Smooth muscle cell (in vitro differentiated cells): Measurements from ENCODE around the gene ASXL1. TPM values are rescaled to one million over a fixed set of nuclear protein-coding genes. Genes with fewer than 3 reads are reported as not detected.

Source experiments
- DNase-seq: peaks from one replicate; lab custom pipeline; 2025; ENCODE audit not compliant: unreplicated experiment; lab: John Stamatoyannopoulos, UW
- H2AFZ ChIP-seq: fragments of 200-600 bp; sonication (generic); 2 replicates; pipeline ENCODE4 v1.6.0; 2016; ENCODE audit warnings: antibody characterized with exemption, low read depth, mild to moderate bottlenecking
- H3F3A ChIP-seq: fragments of 200-600 bp; sonication (generic); 2 replicates; pipeline ENCODE4 v1.6.0; 2017; ENCODE audit warnings: antibody characterized with exemption, low read depth
- H3K27ac ChIP-seq: fragments of 200-600 bp; sonication (generic); 2 replicates; pipeline ENCODE4 v1.5.1; 2016; ENCODE audit warnings: low read depth, mild to moderate bottlenecking
- H3K27me3 ChIP-seq: fragments of 200-600 bp; sonication (generic); 2 replicates; pipeline ENCODE4 v1.6.1; 2016; ENCODE audit warnings: low read depth, mild to moderate bottlenecking
- H3K36me3 ChIP-seq: fragments of 200-600 bp; sonication (generic); 2 replicates; pipeline ENCODE4 v1.5.1; 2016; ENCODE audit warnings: low read depth
- H3K4me1 ChIP-seq: fragments of 200-600 bp; sonication (generic); 2 replicates; pipeline ENCODE4 v1.5.1; 2016; ENCODE audit warnings: low read depth
- H3K4me2 ChIP-seq: fragments of 200-600 bp; sonication (generic); 2 replicates; pipeline ENCODE4 v1.6.0; 2016; ENCODE audit warnings: mild to moderate bottlenecking
- H3K4me3 ChIP-seq: fragments of 200-600 bp; sonication (generic); 2 replicates; pipeline ENCODE4 v1.5.1; 2016; ENCODE audit warnings: mild to moderate bottlenecking
- H3K79me2 ChIP-seq: fragments of 200-600 bp; sonication (generic); 2 replicates; pipeline ENCODE4 v1.6.0; 2016; ENCODE audit warnings: low read depth, mild to moderate bottlenecking
- H3K9ac ChIP-seq: fragments of 200-600 bp; sonication (generic); 2 replicates; pipeline ENCODE4 v1.6.0; 2016; ENCODE audit warnings: low read depth
- H3K9me3 ChIP-seq: fragments of 200-600 bp; sonication (generic); replicated peaks from 2 replicates; pipeline ENCODE4 v1.5.1; 2016; ENCODE audit warnings: low read depth
- H4K20me1 ChIP-seq: fragments of 200-600 bp; sonication (generic); 2 replicates; pipeline ENCODE4 v1.6.0; 2016; ENCODE audit warnings: low read depth
- CTCF ChIP-seq: fragments of 200-600 bp; sonication (generic); IDR thresholded peaks from 2 replicates; pipeline ENCODE4 v1.5.1; 2017; ENCODE audit warnings: borderline replicate concordance, mild to moderate bottlenecking, antibody characterized with exemption; ENCODE audit not compliant: insufficient read depth, poor library complexity, severe bottlenecking
- WGBS: methylation state at CpG from one replicate; pipeline ENCODE4 v1.1.7; 2016; ENCODE audit warnings: low lambda C conversion rate; 5-methylcytosine and 5-hydroxymethylcytosine counted together
- polyA plus RNA-seq: library from polyadenylated mRNA; unstranded; fragments of >200 nt; fragmentation: Nextera tagmentation; extraction: Ambion mirVana; gene quantifications from 2 replicates; pipeline ENCODE4 v1.2.1, GENCODE V29; 2016
- total RNA-seq: library from RNA; depleted of rRNA; stranded (reverse); fragments of >200 nt; gene quantifications from 2 replicates; pipeline ENCODE4 v1.2.3, GENCODE V29; 2014

Gene ASXL1
- total and polyA plus RNA-seq, 2 experiments from 2014 or later: 46.5 to 62.1 TPM

- peak overlapping the region; percentile 90 for H3K4me2 ChIP-seq
- H3K27ac ChIP-seq: peak overlapping the region; percentile 98
- peaks cover 47% of the 10 kb centered on the region for H4K20me1 ChIP-seq
- H3K9me3 ChIP-seq: no peaks in the 10 kb centered on the region
- peak overlapping the region; percentile 96 for H3K4me3 ChIP-seq
- peak; percentile 68 for DNase-seq
- 0% methylated on average over 20 of the region's 35 CpGs for WGBS
- H3K9ac ChIP-seq: peak overlapping the region; percentile 92
- H3K79me2 ChIP-seq: peaks cover 50% of the 10 kb centered on the region
- TF ChIP-seq CTCF: no peak
- H3F3A ChIP-seq: peaks cover 53% of the 10 kb centered on the region
- H2AFZ ChIP-seq: no peak overlapping the region
- no peaks in the 10 kb centered on the region for H3K27me3 ChIP-seq
- H3K36me3 ChIP-seq: no peaks in the 10 kb centered on the region
- H3K4me1 ChIP-seq: peaks cover 11% of the 10 kb centered on the region
Observed at GRCh38 chr20:32358632-32358882, 426 bp downstream of the ASXL1 start.

DNA sequence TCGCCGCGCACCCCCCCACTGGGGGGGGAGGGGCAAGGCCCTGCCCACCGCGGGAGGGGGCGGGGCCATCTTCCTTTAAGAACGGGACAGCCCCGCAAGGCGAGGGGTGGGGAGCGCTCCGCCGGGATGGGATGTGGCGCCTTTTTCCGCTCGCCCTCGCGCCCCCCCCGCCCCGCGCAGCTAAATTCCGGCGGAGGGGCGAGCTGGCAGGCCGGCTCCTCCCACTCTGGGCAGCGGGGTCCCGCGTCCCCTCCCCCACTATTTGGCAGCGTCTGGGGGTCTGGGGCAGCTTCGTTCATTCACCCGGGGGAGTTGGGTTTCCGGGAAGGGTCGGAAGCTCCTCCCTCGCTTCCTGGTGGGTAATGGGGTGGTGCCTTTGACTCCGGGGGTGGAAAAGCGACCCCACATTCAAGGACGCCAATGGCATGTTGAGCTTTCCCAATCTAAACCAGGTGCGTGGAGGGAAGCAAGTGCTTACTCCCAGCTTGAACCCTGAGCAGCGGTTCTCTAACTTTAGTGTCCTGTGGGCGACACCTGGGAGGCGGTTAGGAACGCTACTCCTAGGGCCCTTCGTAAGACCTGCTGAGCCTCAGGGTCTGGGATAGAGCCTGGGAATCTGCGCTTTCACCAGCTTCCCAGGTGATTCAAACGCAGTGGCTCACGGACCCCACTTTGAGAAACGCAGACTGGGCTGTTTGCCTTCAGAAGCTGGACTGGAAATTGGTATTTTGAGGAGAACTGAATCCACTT is 927 bp downstream of the ASXL1 start:
- Histone ChIP-seq H3K79me2 (peaks cover 55% of the 10 kb centered on the region), H3K9ac (peak overlapping the region; percentile 92), H4K20me1 (peaks cover 52% of the 10 kb centered on the region), H2AFZ (no peak overlapping the region), H3K27ac (peak overlapping the region; percentile 98), H3F3A (peaks cover 50% of the 10 kb centered on the region), H3K4me1 (peaks cover 11% of the 10 kb centered on the region), H3K4me2 (peak overlapping the region; percentile 90), H3K36me3 (no peaks in the 10 kb centered on the region), H3K9me3 (no peaks in the 10 kb centered on the region), H3K4me3 (peak overlapping the region; percentile 96), H3K27me3 (no peaks in the 10 kb centered on the region)
- TF ChIP-seq CTCF: no peak
- DNase-seq: peak; percentile 68
- WGBS: 2% methylated on average over 43 of the region's 46 CpGs

- peak overlapping the region; percentile 98 for H3K27ac ChIP-seq
- peaks cover 62% of the 10 kb centered on the region for H3K79me2 ChIP-seq
- H3K27me3 ChIP-seq: no peaks in the 10 kb centered on the region
- no peaks in the 10 kb centered on the region for H3K36me3 ChIP-seq
- peaks cover 59% of the 10 kb centered on the region for H4K20me1 ChIP-seq
- H3K9me3 ChIP-seq: no peaks in the 10 kb centered on the region
- H3K4me2 ChIP-seq: peak overlapping the region; percentile 90
- peak overlapping the region; percentile 92 for H3K9ac ChIP-seq
- no peak for TF ChIP-seq CTCF
- no peak overlapping the region for H2AFZ ChIP-seq
- peak overlapping the region; percentile 96 for H3K4me3 ChIP-seq
- H3K4me1 ChIP-seq: peaks cover 11% of the 10 kb centered on the region
- peaks cover 43% of the 10 kb centered on the region for H3F3A ChIP-seq
- 40% methylated on average over 11 of the region's 11 CpGs for WGBS
- DNase-seq: no peak
Observed at GRCh38 chr20:32359633-32360332, 1.7 kb downstream of the ASXL1 start.
